AG10803 (cell line): ENCODE measurements around the gene GNAZ.
"Not testable (repeated sequence)": the region's sequence is repeated elsewhere in the genome, so short reads cannot be mapped to it uniquely, and the experiment has no call there.

Experiments
- DNase-seq: peaks from one replicate; pipeline ENCODE4 v3.0.0; 2010; ENCODE audit warnings: low read depth
- H3K4me3 ChIP-seq: 2 replicates; pipeline ENCODE4 v1.5.1; 2011; ENCODE audit warnings: mild to moderate bottlenecking, low read length, control low read depth
- CTCF ChIP-seq: conservative IDR thresholded peaks from 2 replicates; pipeline ENCODE4 v1.5.1; 2011; ENCODE audit warnings: mild to moderate bottlenecking, low read length, control low read depth, inconsistent platforms

GNAZ gene

DNA sequence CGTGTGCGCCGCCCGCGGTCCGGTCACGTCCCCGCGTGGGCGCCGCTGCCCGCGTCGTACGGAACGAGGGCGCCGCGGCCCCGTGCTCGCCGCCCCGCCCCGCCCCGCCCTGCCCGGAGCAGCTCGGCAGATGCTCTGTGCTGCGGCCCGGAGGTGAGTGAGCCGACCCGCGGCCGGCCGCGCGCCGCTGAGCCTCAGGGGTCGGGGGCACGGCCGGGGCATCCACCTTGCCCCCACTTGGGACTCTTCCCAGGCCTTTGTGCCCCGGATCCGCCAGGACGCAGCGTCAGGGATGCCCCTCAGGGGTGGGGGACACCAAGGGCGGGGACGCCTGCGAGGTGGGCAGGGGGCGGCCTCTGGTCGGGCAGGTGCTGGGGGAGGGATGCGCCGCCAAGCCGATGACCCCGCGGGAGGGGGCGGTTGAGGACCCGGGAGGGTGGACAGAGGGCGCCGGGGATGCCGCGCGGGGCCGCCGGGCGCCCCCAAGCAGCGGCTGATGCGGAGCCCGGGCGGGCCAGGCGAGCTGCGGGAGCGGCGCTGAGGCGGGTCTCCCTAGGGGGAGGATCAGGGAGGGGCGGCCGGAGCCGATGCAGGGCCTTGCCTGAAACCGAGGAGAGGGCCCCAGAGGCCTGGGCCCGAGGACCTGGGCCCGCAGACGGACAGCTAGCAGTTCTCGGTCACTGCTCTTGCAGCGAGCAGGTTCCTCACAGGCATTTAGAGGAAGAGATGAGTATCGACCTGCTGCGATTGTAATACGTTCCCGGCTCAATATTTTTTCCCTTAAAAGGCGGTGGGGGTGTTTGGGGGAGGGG lies at the start of gene GNAZ:
Gene GNAZ (plus strand): TSS at position 102 of the 812 bp plus-strand sequence. CDS start 25,177 bp downstream, outside the sequence.
- no peak for DNase-seq
- H3K4me3 ChIP-seq = peak within 1 kb of the TSS; percentile 64
- TF ChIP-seq CTCF = no peak

DNA sequence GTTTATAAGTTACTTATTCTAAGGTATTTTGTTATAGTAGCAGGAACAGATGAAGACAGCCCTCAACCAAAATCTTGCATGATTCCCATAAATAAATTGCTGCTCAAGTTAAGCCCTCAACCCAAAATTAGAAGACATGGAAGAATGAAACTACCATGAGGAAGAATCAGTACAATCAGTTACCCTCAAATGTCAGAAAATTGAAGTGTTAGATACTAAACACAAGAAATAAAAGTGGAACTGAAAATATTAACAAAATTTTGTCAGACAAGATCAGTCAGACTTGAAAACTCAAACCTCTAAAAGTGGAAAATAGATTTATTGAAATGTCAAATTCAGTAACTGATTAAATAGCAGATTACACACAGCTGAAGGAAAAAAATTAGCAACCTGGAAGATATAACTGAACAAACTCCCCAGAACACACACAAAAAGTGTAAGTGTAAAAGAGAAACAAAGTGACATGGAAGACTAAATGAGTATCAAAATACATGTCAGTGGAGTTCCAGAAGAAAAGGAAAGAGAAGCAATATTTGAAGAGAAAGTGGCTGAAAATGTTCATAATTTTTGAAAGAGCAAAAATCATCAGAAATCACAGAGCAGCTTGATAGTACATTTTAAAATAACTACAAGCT lies 49.5 kb upstream of the GNAZ start:
- no peak for DNase-seq
- no peak overlapping the region for H3K4me3 ChIP-seq
- TF ChIP-seq CTCF = no peak

GRCh38 chr22:23021660-23022353 lies 48.5 kb upstream of the GNAZ start:
- H3K4me3 ChIP-seq, DNase-seq: not testable (repeated sequence)

DNA sequence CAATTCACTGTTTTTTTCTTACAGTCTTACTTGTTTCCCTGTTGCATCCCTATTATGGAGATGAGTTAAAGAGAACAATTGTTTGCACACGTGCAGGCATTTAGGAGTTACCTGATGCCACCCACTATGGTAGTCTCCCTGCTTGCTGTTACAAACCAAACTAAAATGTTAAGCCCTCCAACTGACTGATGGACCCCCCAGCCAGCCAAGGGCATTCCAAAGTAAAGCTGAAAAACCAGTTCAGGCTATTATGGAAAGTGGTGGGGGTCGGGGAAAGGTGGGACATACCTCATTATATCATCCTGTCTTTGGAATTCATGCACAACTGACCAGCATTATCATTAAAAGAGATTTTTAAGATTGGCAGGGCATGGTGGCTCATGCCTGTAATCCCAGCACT lies 47.0 kb upstream of the GNAZ start:
- H3K4me3 ChIP-seq = no peak overlapping the region
- DNase-seq = no peak
- TF ChIP-seq CTCF = no peak

DNA sequence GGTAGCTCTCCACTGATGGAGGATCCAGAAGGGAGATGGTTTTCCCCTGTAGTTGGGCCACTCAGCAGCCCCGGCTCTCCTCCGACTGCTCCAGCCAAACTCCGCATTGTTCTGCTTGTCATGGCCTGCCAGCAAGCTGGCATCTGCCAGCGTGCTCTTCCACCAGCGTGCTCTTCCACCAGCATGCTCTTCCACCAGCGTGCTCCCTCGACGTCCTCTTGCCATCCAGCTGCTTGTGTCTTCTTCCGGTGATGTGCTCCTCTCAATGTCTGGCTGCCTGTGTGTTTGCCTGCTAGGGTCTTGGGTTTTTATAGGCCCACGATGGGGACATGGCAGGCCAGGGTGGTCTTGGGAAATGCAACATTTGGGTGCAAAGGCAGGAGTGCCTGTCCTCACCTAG lies 43.5 kb upstream of the GNAZ start:
- no peak for DNase-seq
- no peak overlapping the region for H3K4me3 ChIP-seq
- no peak for TF ChIP-seq CTCF

GRCh38 chr22:23027849-23028248 lies 42.5 kb upstream of the GNAZ start:
- H3K4me3 ChIP-seq, DNase-seq: not testable (repeated sequence)

- DNase-seq = no peak
- H3K4me3 ChIP-seq = no peak overlapping the region
- TF ChIP-seq CTCF = no peak
Observed at GRCh38 chr22:23029521-23030228, 40.6 kb upstream of the GNAZ start.
